Stimulated activated CD8-positive, alpha-beta memory T cell treated with anti-CD3 and anti-CD28 coated beads, Interleukin-15, amount 100 ng/mL, for 1 hour (primary cell): ENCODE measurements around the gene RAB20.
"Not testable (repeated sequence)": the region's sequence is repeated elsewhere in the genome, so short reads cannot be mapped to it uniquely, and the experiment has no call there.

Experiments
- DNase-seq: peaks from one replicate; pipeline ENCODE4 v3.0.0-alpha.2; 2020; ENCODE audit warnings: low read depth

Gene RAB20

GRCh38 chr13:110509971-110510786 lies 51.3 kb downstream of the RAB20 start:
- no peak for DNase-seq

DNA sequence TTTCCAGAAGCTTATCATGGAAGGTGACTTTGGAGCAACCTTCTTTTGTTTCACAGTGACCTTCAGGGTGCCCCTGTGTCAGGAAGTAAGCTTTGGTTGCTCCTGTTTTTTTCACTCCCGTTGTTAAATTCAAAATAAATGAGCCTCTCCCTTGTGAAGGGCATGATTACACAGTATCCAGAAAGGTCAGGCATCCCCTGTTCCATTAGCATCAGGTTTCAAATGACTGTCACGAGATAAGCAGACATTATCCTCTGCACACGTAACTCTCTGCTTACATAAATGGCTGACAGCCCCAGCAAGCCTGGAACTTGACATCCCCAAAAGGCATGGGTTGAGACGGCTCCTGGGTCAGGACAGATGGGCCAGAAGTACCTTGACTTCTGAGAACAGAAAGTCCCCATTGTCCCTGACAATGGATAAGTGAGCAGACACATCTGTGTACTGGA lies 52.0 kb downstream of the RAB20 start:
- no peak for DNase-seq

GRCh38 chr13:110507678-110508381 lies 53.7 kb downstream of the RAB20 start:
- DNase-seq: no peak

DNA sequence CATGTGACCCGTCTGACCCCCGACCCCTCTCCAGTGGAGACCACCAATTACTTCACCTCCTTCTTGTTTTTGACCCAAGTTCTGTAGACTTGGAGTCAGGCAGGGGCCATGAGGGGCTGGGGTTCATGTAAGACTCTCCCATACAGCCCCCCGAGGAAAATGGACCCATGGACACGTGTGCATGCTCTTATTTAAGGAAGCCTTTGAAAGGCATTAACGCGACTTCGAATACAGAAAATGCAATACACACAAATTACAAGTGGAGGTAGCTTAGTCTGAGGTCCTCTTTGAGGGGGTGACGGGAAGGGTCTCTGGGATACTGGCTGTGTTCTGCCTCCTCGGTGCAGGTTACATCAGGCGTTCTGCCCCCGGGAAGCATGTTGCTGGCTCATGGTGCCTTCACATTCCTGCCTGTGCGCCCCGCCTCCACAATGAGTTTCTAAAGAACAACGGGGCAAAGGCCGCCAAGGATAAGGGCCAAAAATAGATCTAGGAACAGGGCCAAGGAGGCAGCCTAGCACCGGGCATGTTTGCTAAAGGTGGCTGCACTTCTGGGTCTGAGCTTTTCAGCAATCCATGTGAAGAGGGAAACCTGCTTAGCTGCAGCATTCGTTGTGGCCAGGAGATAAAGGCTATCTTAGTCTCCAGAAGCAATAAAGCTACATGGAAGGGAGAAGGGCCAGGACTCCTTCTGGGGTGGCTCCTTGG lies 54.5 kb downstream of the RAB20 start:
- DNase-seq: no peak

DNA sequence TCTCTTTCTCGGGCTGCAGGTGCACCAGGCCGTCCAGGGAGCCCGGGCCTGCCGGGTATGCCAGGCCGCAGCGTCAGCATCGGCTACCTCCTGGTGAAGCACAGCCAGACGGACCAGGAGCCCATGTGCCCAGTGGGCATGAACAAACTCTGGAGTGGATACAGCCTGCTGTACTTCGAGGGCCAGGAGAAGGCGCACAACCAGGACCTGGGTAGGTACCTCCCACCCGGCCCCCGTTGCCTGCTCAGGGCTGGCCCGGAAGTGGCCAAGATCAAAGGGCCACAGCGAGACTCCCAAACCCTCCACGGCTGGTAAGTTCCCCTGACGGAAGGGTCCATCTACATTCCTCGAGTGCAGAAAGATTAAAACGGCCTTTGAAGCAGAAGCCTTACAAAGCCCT lies 55.1 kb downstream of the RAB20 start:
- DNase-seq: no peak

GRCh38 chr13:110505594-110505993 lies 55.9 kb downstream of the RAB20 start:
- no peak for DNase-seq

DNA sequence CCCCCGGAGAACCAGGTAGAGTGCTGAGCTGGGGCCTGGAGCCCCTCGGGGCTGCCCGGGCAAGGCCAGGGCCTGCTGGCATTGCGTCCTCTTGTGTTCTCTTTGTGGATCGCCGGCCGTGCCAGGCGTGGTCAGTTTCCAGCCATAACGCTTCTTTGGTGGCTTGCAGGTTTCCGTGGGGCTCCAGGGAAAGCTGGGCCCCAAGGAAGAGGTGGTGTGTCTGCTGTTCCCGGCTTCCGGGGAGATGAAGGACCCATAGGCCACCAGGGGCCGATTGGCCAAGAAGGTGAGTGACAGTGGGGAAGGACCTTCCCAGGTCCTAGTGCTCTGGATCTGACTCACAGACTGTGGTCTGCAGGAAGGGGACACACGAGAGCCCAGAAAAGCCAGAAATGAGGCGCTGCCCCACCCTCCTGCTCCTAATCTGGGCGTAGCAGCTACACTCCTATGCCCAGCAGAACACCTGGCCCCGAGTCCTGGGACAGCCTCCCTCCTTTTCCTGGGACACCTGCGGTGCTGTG lies 57.5 kb downstream of the RAB20 start:
- no peak for DNase-seq

GRCh38 chr13:110503037-110503901 lies 58.3 kb downstream of the RAB20 start:
- DNase-seq: no peak

- DNase-seq: no peak
These were observed 60.3 kb downstream of the RAB20 start for GRCh38 chr13:110501188-110501587.

GRCh38 chr13:110500341-110500740 lies 61.2 kb downstream of the RAB20 start:
- DNase-seq: no peak

DNA sequence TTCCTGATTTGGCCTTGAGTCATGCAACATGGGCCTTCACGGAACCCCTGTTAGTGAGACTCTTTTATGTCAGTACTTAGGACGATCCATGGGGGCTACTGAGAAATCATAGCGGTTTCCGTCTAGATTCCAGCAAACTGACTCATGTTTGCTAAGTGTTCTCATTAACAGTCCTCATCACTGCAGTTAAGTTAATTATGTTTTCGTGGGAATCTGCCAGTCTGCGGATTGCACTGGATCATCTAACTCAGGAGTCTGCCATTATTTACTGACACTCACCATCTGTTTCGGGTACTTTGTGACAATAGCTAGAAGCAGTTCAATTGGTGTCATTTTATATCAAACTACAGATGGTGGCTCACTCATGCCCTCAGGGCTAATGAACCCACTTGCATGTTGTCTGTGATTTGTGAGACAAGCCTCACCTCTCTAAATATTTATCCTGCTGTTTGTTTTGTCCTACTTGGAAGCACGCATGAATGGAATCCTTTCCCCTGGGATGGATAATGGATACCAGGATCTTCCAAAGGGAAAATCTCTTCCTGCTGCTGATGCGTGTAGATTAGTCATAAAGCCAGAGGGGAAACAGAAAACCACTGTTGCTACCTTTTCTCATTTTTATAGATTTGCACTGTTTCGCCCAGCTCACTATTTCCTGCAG lies 61.8 kb downstream of the RAB20 start:
- no peak for DNase-seq

- no peak for DNase-seq
These were observed 62.8 kb downstream of the RAB20 start for GRCh38 chr13:110498765-110499164.

DNA sequence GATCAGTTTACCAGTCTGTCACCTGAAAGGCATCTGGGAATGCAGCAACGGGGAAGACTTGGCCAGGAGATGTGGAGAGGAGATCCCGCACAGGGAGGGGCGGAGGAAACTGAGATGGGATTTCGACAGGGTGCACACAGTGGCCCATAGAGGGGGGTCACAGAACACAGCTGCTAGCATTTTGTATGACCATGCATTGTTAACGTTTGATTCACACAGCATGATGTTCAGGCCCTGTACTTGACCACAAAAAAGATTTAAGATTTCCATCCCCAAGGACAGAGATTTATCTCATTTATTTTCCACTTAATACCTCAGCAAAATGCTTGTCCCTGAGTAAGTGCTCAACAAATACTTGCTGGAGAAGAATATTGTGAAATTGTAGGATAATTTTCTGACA lies 63.2 kb downstream of the RAB20 start:
- DNase-seq: no peak

DNA sequence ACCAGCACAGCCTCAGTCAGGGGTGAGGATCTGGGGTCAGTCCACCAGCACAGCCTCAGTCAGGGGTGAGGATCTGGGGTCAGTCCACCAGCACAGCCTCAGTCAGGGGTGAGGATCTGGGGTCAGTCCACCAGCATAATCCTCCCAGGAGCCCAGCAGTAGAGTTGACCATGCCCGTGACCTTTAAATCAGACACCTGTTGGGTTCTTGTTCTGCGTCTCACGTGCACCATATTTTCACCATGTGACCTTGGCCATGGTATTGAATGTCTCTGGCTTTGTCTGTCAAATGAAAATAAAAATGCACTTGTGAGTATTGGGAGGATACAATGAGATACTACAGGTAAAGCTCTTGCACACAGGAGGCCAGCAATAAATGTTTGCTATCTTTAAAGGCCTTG lies 63.6 kb downstream of the RAB20 start:
- not testable (repeated sequence) for DNase-seq

DNA sequence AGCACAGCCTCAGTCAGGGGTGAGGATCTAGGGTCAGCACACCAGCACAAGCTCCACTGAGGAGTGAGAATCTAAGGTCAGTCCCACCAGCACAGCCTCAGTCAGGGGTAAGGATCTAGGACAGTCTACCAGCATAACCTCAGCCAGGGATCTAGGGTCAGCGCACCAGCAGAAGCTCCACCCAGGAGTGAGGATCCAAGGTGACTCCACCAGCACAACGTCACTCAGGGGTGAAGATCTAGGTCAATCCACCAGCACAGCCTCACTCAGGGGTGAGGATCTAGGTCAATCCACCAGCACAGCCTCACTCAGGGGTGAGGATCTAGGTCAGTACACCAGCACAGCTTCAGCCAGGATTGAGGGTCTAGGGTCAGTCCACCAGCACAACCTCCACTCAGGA lies 64.5 kb downstream of the RAB20 start:
- no peak for DNase-seq

DNA sequence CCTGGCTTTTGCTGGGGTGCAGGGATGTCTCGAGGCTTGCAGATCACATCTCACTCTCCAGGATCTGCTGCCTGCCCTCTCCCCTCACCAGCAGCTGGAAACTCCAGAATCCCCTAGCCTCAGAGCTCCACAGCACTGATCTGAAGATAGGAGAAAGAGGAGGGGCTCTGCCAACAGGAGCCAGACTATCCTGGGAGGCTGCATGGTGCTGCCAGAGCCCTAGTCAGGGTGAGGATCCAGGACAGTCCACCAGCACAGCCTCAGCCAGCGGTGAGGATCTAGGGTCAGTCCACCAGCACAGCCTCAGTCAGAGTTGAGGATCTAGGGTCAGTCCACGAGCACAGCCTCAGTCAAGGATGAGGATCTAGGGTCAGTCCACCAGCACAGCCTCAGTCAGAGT lies 65.2 kb downstream of the RAB20 start:
- DNase-seq: no peak

GRCh38 chr13:110495881-110496280 lies 65.6 kb downstream of the RAB20 start:
- no peak for DNase-seq

DNA sequence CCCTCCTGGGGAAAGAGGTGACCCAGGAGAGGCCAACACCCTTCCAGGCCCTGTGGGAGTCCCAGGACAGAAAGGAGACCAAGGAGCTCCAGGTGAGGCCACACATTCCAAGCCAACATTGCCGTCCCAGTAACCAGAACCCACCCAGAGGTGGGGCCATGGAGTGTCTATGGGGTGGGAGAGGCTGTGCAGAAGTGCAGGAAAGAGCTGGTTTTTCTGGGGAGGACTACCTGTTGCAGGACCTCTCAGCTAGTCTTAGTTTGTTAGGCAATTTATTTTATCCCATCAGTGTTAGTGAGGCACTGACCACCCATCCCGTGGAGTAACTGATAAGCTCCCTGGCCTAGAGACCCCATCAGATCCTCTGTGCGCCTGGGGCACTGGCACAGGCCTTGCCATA lies 66.1 kb downstream of the RAB20 start:
- DNase-seq: no peak

DNA sequence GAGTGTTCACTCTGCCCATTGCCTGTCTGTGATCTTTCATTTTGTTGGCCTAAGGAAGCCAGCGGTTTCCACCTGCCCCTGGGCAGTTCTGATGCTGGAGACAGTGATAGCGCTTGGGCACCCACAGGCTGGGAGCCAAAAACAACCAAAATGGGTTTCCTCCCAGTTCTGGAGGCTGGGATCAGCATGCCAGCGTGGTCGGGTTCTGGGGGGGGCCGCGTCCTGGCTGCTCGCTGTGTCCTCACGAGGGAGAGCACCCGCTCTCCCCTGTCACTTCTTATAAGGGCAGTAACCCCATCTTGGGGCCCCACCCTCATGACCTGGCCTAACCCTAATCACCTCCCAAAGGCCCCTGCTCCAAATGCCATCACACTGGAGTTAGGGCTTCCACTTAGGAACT lies 67.9 kb downstream of the RAB20 start:
- DNase-seq: no peak

DNA sequence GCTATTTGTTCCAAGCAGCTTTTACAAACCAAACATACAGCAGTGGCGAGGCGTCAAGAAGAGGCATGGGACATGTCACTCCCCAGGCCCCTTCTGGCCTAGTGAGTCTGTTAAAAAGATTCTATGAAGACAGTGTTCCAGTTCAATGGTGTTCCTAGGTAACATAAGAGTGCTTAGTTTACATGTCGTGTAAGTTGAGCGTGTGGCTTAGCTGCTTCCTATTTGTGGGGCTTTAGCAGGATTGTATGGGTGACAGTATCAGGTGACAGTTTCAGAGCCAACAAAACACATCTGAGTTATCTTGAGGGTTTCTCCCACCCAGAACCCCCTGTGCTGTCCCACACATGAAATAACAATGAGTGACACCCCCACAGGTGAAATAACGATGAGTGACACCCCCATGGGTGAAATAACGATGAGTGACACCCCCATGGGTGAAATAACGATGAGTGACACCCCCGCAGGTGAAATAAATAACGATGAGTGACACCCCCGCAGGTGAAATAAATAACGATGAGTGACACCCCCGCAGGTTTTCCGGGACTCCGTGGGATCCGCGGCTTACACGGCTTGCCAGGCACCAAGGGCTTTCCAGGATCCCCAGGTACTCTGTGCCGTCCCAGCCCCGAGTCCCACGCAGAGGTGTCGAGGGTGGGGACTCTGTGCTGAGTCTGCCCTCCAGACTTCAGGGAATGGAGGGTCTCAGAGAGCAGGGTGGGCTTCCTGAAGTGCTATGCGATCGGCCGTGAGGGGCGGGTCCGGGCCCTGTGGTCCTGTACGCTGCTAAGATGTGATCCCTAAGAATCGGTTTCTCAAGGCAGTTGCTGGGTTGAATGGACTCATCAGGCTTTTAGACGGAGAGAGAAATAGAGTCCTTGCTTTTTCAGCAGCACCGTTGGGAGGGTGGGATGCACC lies 68.6 kb downstream of the RAB20 start:
- DNase-seq: no peak
